Stimulated activated memory B cell treated with anti-CD40 and anti-IgM and Interleukin-4, amounts not matched to agents 10 μg/mL and 1 μg/mL and 100 μg/mL, for 72 hours (primary cell): Measurements from ENCODE around the gene TIMP2.
A peak's percentile ranks its signal among the peaks of the same experiment; 100 is the strongest.

Source experiments
- ATAC-seq: fragments of 150-1000 bp; cut with Tn5 transposase; 2 replicates; pipeline ENCODE4 v1.10.0; 2021
- H3K27ac Mint-ChIP-seq: one replicate; pipeline ENCODE4 v1.8.0; 2022; ENCODE audit warnings: mild to moderate bottlenecking, mixed read lengths
- H3K27me3 Mint-ChIP-seq: one replicate; pipeline ENCODE4 v1.8.0; 2022; ENCODE audit warnings: mixed read lengths
- H3K36me3 Mint-ChIP-seq: one replicate; pipeline ENCODE4 v1.8.0; 2022; ENCODE audit warnings: mixed read lengths
- H3K4me1 Mint-ChIP-seq: one replicate; pipeline ENCODE4 v1.8.0; 2022; ENCODE audit warnings: mixed read lengths
- H3K4me3 Mint-ChIP-seq: one replicate; pipeline ENCODE4 v1.8.0; 2022; ENCODE audit warnings: mild to moderate bottlenecking, moderate library complexity, mixed read lengths
- H3K9me3 Mint-ChIP-seq: one replicate; pipeline ENCODE4 v1.8.0; 2022; ENCODE audit warnings: mixed read lengths

Gene TIMP2

GRCh38 chr17:78840530-78840779, 84.7 kb downstream of the TIMP2 start:
- peaks cover 49% of the 10 kb centered on the region for H3K4me1 Mint-ChIP-seq
- no peaks in the 10 kb centered on the region for H3K27me3 Mint-ChIP-seq

GRCh38 chr17:78839762-78840529, 85.2 kb downstream of the TIMP2 start:
- ATAC-seq = peak; percentile 42
- H3K27ac Mint-ChIP-seq = peak overlapping the region; percentile 93
- H3K4me1 Mint-ChIP-seq = peaks cover 49% of the 10 kb centered on the region
- H3K27me3 Mint-ChIP-seq = no peaks in the 10 kb centered on the region
- peak overlapping the region; percentile 83 for H3K4me3 Mint-ChIP-seq
- H3K9me3 Mint-ChIP-seq = no peaks in the 10 kb centered on the region
- H3K36me3 Mint-ChIP-seq = peaks cover 25% of the 10 kb centered on the region

More at GRCh38 chr17:78840530-78840779, 84.7 kb downstream of the TIMP2 start:
- Mint-ChIP-seq H3K9me3 (no peaks in the 10 kb centered on the region), H3K27ac (peak overlapping the region; percentile 93), H3K36me3 (peaks cover 20% of the 10 kb centered on the region), H3K4me3 (peak overlapping the region; percentile 83)
- no peak for ATAC-seq

- Mint-ChIP-seq H3K4me1 (peaks cover 45% of the 10 kb centered on the region), H3K36me3 (peaks cover 25% of the 10 kb centered on the region), H3K4me3 (peak overlapping the region; percentile 83), H3K27ac (peak overlapping the region; percentile 93), H3K9me3 (no peaks in the 10 kb centered on the region), H3K27me3 (no peaks in the 10 kb centered on the region)
- no peak for ATAC-seq
Measured at GRCh38 chr17:78839235-78839761, 85.9 kb downstream of the TIMP2 start.

GRCh38 chr17:78838574-78839005, 86.6 kb downstream of the TIMP2 start:
- peak overlapping the region; percentile 83 for H3K4me3 Mint-ChIP-seq

GRCh38 chr17:78836420-78837021, 88.7 kb downstream of the TIMP2 start:
- Mint-ChIP-seq H3K4me3 (no peak overlapping the region), H3K36me3 (peaks cover 45% of the 10 kb centered on the region), H3K4me1 (peaks cover 35% of the 10 kb centered on the region), H3K27ac (no peak overlapping the region), H3K9me3 (no peaks in the 10 kb centered on the region), H3K27me3 (no peaks in the 10 kb centered on the region)
- ATAC-seq = no peak

More at GRCh38 chr17:78838574-78839005, 86.6 kb downstream of the TIMP2 start:
- peak overlapping the region; percentile 93 for H3K27ac Mint-ChIP-seq
- ATAC-seq = no peak
- peaks cover 25% of the 10 kb centered on the region for H3K36me3 Mint-ChIP-seq
- peaks cover 40% of the 10 kb centered on the region for H3K4me1 Mint-ChIP-seq
- H3K27me3 Mint-ChIP-seq = no peaks in the 10 kb centered on the region
- H3K9me3 Mint-ChIP-seq = no peaks in the 10 kb centered on the region

- no peak for ATAC-seq
- Mint-ChIP-seq H3K27ac (no peak overlapping the region), H3K4me3 (no peak overlapping the region), H3K27me3 (no peaks in the 10 kb centered on the region), H3K36me3 (peaks cover 59% of the 10 kb centered on the region), H3K9me3 (no peaks in the 10 kb centered on the region), H3K4me1 (peaks cover 34% of the 10 kb centered on the region)
Measured at GRCh38 chr17:78834571-78834970, 90.6 kb downstream of the TIMP2 start.

- ATAC-seq = no peak
- Mint-ChIP-seq H3K4me1 (peaks cover 28% of the 10 kb centered on the region), H3K36me3 (peaks cover 70% of the 10 kb centered on the region), H3K27me3 (no peaks in the 10 kb centered on the region), H3K4me3 (no peak overlapping the region), H3K9me3 (no peaks in the 10 kb centered on the region), H3K27ac (no peak overlapping the region)
Measured at GRCh38 chr17:78832541-78832810, 92.7 kb downstream of the TIMP2 start.

GRCh38 chr17:78831688-78832540, 93.3 kb downstream of the TIMP2 start:
- H3K4me1 Mint-ChIP-seq = peaks cover 24% of the 10 kb centered on the region
- H3K36me3 Mint-ChIP-seq = peaks cover 73% of the 10 kb centered on the region
- H3K27me3 Mint-ChIP-seq = no peaks in the 10 kb centered on the region
- no peaks in the 10 kb centered on the region for H3K9me3 Mint-ChIP-seq
- no peak for ATAC-seq
- H3K27ac Mint-ChIP-seq = no peak overlapping the region
- H3K4me3 Mint-ChIP-seq = no peak overlapping the region

GRCh38 chr17:78829477-78829876, 95.7 kb downstream of the TIMP2 start:
- Mint-ChIP-seq H3K27ac (no peak overlapping the region), H3K36me3 (peaks cover 77% of the 10 kb centered on the region), H3K27me3 (no peaks in the 10 kb centered on the region), H3K9me3 (no peaks in the 10 kb centered on the region), H3K4me1 (peaks cover 29% of the 10 kb centered on the region), H3K4me3 (no peak overlapping the region)
- ATAC-seq = no peak

- Mint-ChIP-seq H3K27me3 (no peaks in the 10 kb centered on the region), H3K4me3 (no peak overlapping the region), H3K9me3 (no peaks in the 10 kb centered on the region), H3K36me3 (peaks cover 84% of the 10 kb centered on the region), H3K27ac (no peak overlapping the region), H3K4me1 (peaks cover 29% of the 10 kb centered on the region)
- no peak for ATAC-seq
Measured at GRCh38 chr17:78828470-78829185, 96.6 kb downstream of the TIMP2 start.

- Mint-ChIP-seq H3K27me3 (no peaks in the 10 kb centered on the region), H3K9me3 (no peaks in the 10 kb centered on the region), H3K4me3 (no peak overlapping the region), H3K4me1 (peaks cover 29% of the 10 kb centered on the region), H3K27ac (no peak overlapping the region), H3K36me3 (peaks cover 85% of the 10 kb centered on the region)
- ATAC-seq = no peak
Measured at GRCh38 chr17:78826836-78827509, 98.2 kb downstream of the TIMP2 start.

GRCh38 chr17:78826421-78826820, 98.8 kb downstream of the TIMP2 start:
- H3K27ac Mint-ChIP-seq = no peak overlapping the region
- ATAC-seq = no peak
- peaks cover 83% of the 10 kb centered on the region for H3K36me3 Mint-ChIP-seq
- H3K9me3 Mint-ChIP-seq = no peaks in the 10 kb centered on the region
- peaks cover 29% of the 10 kb centered on the region for H3K4me1 Mint-ChIP-seq
- no peak overlapping the region for H3K4me3 Mint-ChIP-seq
- no peaks in the 10 kb centered on the region for H3K27me3 Mint-ChIP-seq

- H3K36me3 Mint-ChIP-seq = peaks cover 81% of the 10 kb centered on the region
Measured at GRCh38 chr17:78825696-78826095, 99.5 kb downstream of the TIMP2 start.

GRCh38 chr17:78824240-78824639, 100.9 kb downstream of the TIMP2 start:
- Mint-ChIP-seq H3K27me3 (no peaks in the 10 kb centered on the region), H3K4me3 (no peak overlapping the region), H3K36me3 (peaks cover 81% of the 10 kb centered on the region), H3K4me1 (peaks cover 26% of the 10 kb centered on the region), H3K9me3 (no peaks in the 10 kb centered on the region), H3K27ac (no peak overlapping the region)
- no peak for ATAC-seq

More at GRCh38 chr17:78825696-78826095, 99.5 kb downstream of the TIMP2 start:
- Mint-ChIP-seq H3K27me3 (no peaks in the 10 kb centered on the region), H3K4me3 (no peak overlapping the region), H3K4me1 (peaks cover 29% of the 10 kb centered on the region), H3K27ac (peak overlapping the region; percentile 45), H3K9me3 (no peaks in the 10 kb centered on the region)
- no peak for ATAC-seq
